ENCODE results near the gene YTHDF2.
"Not testable (repeated sequence)": the region's sequence is repeated elsewhere in the genome, so short reads cannot be mapped to it uniquely, and the experiment has no call there.

DNA sequence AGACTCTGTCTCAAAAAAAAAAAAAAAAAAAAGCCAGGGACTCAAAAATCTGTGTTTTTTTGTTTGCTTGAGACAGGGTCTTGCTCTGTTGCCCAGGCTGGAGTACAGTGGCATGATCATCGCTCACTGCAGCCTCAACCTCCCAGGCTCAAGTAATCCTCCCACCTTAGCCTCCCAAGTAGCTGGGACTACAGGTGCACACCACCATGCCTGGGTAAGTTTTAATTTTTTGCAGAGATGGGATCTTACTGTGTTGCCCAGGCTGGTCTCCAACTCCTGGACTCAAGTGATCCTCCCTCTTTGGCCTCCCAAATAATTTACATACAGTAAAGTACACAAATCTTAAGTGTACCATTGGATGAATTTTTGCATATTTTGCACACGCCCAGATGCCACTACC, 55.2 kb downstream of the YTHDF2 start:
- not testable (repeated sequence) for TF ChIP-seq BRCA1 (IDR thresholded peaks at IDR 0.05); BRCA1 (CRISPR knock-in tag; IDR thresholded peaks at IDR 0.05); ETS2 (tag; IDR thresholded peaks at IDR 0.05; ENCODE audit: borderline replicate concordance, poor library complexity, severe bottlenecking); EP300 (IDR thresholded peaks at IDR 0.05; ENCODE audit: low read length); KDM2B (CRISPR knock-in tag; IDR thresholded peaks at IDR 0.05); TRIM24 (IDR thresholded peaks at IDR 0.05); FOXJ3 (CRISPR knock-in tag; IDR thresholded peaks at IDR 0.05); EZH2 (IDR thresholded peaks at IDR 0.05; ENCODE audit: borderline replicate concordance, low read depth, low read length); ELK1 (CRISPR knock-in tag; IDR thresholded peaks at IDR 0.05); ZBTB34 (CRISPR knock-in tag; IDR thresholded peaks at IDR 0.05); SREBF2 (CRISPR knock-in tag; IDR thresholded peaks at IDR 0.05); MLX (CRISPR knock-in tag; conservative IDR thresholded peaks at IDR 0.05); POLR2A (conservative IDR thresholded peaks at IDR 0.05)
- TF ChIP-seq, protein P1, sequence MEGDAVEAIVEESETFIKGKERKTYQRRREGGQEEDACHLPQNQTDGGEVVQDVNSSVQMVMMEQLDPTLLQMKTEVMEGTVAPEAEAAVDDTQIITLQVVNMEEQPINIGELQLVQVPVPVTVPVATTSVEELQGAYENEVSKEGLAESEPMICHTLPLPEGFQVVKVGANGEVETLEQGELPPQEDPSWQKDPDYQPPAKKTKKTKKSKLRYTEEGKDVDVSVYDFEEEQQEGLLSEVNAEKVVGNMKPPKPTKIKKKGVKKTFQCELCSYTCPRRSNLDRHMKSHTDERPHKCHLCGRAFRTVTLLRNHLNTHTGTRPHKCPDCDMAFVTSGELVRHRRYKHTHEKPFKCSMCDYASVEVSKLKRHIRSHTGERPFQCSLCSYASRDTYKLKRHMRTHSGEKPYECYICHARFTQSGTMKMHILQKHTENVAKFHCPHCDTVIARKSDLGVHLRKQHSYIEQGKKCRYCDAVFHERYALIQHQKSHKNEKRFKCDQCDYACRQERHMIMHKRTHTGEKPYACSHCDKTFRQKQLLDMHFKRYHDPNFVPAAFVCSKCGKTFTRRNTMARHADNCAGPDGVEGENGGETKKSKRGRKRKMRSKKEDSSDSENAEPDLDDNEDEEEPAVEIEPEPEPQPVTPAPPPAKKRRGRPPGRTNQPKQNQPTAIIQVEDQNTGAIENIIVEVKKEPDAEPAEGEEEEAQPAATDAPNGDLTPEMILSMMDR (IDR thresholded peaks at IDR 0.05 in 2 of 3, conservative IDR thresholded peaks at IDR 0.05 in 1 of 3; ENCODE audit: insufficient read depth in 2 of 3, low read depth in 1 of 3, low read length in 3 of 3), result not testable (repeated sequence)
- TF ChIP-seq, protein P2, sequence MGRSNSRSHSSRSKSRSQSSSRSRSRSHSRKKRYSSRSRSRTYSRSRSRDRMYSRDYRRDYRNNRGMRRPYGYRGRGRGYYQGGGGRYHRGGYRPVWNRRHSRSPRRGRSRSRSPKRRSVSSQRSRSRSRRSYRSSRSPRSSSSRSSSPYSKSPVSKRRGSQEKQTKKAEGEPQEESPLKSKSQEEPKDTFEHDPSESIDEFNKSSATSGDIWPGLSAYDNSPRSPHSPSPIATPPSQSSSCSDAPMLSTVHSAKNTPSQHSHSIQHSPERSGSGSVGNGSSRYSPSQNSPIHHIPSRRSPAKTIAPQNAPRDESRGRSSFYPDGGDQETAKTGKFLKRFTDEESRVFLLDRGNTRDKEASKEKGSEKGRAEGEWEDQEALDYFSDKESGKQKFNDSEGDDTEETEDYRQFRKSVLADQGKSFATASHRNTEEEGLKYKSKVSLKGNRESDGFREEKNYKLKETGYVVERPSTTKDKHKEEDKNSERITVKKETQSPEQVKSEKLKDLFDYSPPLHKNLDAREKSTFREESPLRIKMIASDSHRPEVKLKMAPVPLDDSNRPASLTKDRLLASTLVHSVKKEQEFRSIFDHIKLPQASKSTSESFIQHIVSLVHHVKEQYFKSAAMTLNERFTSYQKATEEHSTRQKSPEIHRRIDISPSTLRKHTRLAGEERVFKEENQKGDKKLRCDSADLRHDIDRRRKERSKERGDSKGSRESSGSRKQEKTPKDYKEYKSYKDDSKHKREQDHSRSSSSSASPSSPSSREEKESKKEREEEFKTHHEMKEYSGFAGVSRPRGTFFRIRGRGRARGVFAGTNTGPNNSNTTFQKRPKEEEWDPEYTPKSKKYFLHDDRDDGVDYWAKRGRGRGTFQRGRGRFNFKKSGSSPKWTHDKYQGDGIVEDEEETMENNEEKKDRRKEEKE (IDR thresholded peaks at IDR 0.05; ENCODE audit: borderline replicate concordance in 1 of 2, control insufficient read depth in 1 of 2, low read depth in 2 of 2, low read length in 1 of 2), result not testable (repeated sequence)
